Measurements from ENCODE around the gene DOCK9. TPM values are rescaled to one million over a fixed set of nuclear protein-coding genes. Genes with fewer than 3 reads are reported as not detected.

DOCK9 gene
- total and polyA plus RNA-seq, 5 experiments from 2014 or later: 6.6 to 211 (median 36.8) TPM

DNA sequence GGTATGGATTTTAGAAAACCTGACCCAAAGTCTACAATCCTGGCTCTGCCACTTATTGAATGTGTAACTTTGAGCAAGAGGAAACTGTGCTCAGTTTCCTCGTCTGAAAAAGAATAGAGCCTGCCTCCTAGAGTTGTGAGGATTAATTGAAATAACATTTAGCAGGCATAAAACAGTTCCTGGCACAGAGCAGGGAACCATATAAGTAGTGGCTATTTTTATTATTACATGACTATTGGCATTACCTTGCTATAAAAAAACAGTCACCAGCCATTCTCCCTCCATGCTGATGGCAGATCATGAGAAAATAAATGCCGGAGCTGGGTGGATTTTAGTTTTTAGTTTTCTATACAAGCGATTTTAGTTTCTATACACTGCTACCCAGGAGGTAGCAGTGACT lies 5.8 kb downstream of the DOCK9 start:
- ATAC-seq (no peak), DNase-seq (no peak)
- Mint-ChIP-seq H3K4me1 (peaks cover 27 to 79% (median 62%) of the 10 kb centered on the region in 4 donors), H3K27ac (no peak overlapping the region), H3K4me3 (no peak overlapping the region), H3K9me3 (no peaks in the 10 kb centered on the region), H3K27me3 (no peaks in the 10 kb centered on the region), H3K36me3 (peaks cover 0 to 7% (median 0%) of the 10 kb centered on the region in 3 donors)
- POLR2A ChIA-PET: no interaction called here

DNA sequence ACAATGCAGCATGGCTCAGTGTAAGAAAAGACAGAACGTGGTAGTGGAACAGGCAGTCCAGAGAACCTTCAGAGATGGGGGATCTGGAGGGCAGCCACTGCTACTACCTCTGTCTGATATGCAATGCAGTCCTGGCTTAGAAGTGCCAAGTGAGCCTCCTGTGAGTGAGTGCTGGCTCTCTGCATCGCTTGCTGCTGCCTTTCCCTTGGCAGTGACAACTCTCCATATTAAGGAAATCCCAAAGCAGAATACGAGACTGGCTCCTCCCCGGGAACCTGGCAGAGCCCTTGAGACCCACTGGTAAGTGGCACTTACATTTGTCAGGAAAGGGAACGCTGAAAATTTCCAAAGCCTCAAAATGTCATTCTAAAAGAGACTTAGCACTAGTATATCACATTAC lies 7.5 kb downstream of the DOCK9 start:
- ATAC-seq (no peak), DNase-seq (no peak)
- Mint-ChIP-seq H3K4me1 (peaks cover 18 to 66% (median 52%) of the 10 kb centered on the region in 4 donors), H3K4me3 (no peak overlapping the region), H3K9me3 (no peaks in the 10 kb centered on the region), H3K27me3 (no peaks in the 10 kb centered on the region), H3K27ac (peak overlapping the region in 4 of 10 donors; percentile 4 to 77 (median 46)), H3K36me3 (peaks cover 0 to 5% (median 0%) of the 10 kb centered on the region in 3 donors)
- POLR2A ChIA-PET: no interaction called here

- Mint-ChIP-seq H3K9me3 (no peaks in the 10 kb centered on the region), H3K4me3 (no peak overlapping the region), H3K27me3 (no peaks in the 10 kb centered on the region), H3K36me3 (peaks cover 0 to 10% (median 0%) of the 10 kb centered on the region in 3 donors), H3K4me1 (peaks cover 16 to 62% (median 41%) of the 10 kb centered on the region in 4 donors), H3K27ac (peak overlapping the region in 2 of 10 donors; percentile 7 to 63)
- POLR2A ChIA-PET: no interaction called here
- ATAC-seq: no peak
- DNase-seq: no peak
Measured at GRCh38 chr13:98967491-98967890, 10.4 kb downstream of the DOCK9 start.

GRCh38 chr13:98966019-98966418 lies 11.8 kb downstream of the DOCK9 start:
- peak overlapping the region in 4 of 10 donors; percentile 1 to 73 (median 57) for H3K27ac Mint-ChIP-seq
- POLR2A ChIA-PET: interaction anchor here (1.3 kb wide), 1 partner anchor 16 kb away, joined by 3 read pairs; no protein-coding TSS in a partner anchor
- no peak for ATAC-seq
- peaks cover 16 to 63% (median 34%) of the 10 kb centered on the region in 4 donors for H3K4me1 Mint-ChIP-seq
- no peak overlapping the region for H3K4me3 Mint-ChIP-seq
- no peaks in the 10 kb centered on the region for H3K27me3 Mint-ChIP-seq
- H3K36me3 Mint-ChIP-seq: peaks cover 0 to 10% (median 0%) of the 10 kb centered on the region in 3 donors
- no peaks in the 10 kb centered on the region for H3K9me3 Mint-ChIP-seq
- DNase-seq: no peak

- POLR2A ChIA-PET: no interaction called here
- Mint-ChIP-seq H3K36me3 (peaks cover 0 to 10% (median 0%) of the 10 kb centered on the region in 3 donors), H3K9me3 (no peaks in the 10 kb centered on the region), H3K4me3 (no peak overlapping the region), H3K4me1 (peaks cover 13 to 56% (median 30%) of the 10 kb centered on the region in 4 donors), H3K27ac (peak overlapping the region in 1 of 10 donors; percentile 65), H3K27me3 (no peaks in the 10 kb centered on the region)
- ATAC-seq (no peak), DNase-seq (no peak)
Measured at GRCh38 chr13:98965325-98965724, 12.5 kb downstream of the DOCK9 start.

- Mint-ChIP-seq H3K4me3 (no peak overlapping the region), H3K4me1 (peaks cover 9 to 50% (median 25%) of the 10 kb centered on the region in 4 donors), H3K9me3 (no peaks in the 10 kb centered on the region), H3K27ac (peak overlapping the region in 4 of 10 donors; percentile 4 to 76 (median 32)), H3K27me3 (no peaks in the 10 kb centered on the region), H3K36me3 (peaks cover 0 to 9% (median 0%) of the 10 kb centered on the region in 3 donors)
- POLR2A ChIA-PET: interaction anchor here (2.5 kb wide), 1 partner anchor 12 kb away, joined by 7 read pairs; no protein-coding TSS in a partner anchor
- no peak for ATAC-seq
- DNase-seq: no peak
Measured at GRCh38 chr13:98963917-98964316, 13.9 kb downstream of the DOCK9 start.

GRCh38 chr13:98962901-98963590 lies 14.8 kb downstream of the DOCK9 start:
- H3K9me3 Mint-ChIP-seq: no peaks in the 10 kb centered on the region
- POLR2A ChIA-PET: interaction anchor here (0.7 to 2.5 kb wide), 2 partner anchors 13 to 90 kb away, joined by 3 to 7 read pairs; no protein-coding TSS in a partner anchor

DNA sequence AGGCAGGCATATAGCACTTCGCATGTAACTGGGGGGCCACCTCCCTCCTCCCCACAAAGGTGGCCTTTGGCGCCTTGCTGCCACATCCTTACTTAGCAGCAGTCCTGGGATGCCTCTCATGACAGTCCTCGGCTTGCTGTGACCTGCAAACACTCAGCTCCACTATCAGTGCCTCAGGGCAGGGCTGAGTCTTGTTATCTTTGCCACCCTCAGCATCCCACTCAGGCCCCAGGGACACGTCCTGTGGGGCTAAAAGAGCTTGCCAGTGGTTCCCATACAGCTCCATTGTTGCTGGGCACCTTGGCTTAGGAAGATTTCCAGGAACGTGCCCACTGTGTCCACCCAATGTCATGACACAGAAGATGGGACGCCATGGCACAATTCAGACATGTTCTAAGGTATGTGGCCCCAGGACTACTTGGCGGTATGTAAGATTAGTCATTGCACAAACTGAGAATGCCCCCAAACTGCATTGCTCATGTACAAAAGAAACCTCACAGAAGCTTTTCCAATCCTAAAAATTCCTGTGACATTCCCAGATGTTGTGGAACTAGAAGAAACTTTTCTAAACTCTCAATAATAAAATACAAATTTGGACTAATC lies 16.3 kb downstream of the DOCK9 start:
- no peak overlapping the region for H3K4me3 Mint-ChIP-seq
- H3K4me1 Mint-ChIP-seq: peaks cover 2 to 54% (median 26%) of the 10 kb centered on the region in 4 donors
- no peaks in the 10 kb centered on the region for H3K27me3 Mint-ChIP-seq
- no peaks in the 10 kb centered on the region for H3K9me3 Mint-ChIP-seq
- POLR2A ChIA-PET: no interaction called here
- ATAC-seq (no peak), DNase-seq (no peak)
- H3K27ac Mint-ChIP-seq: peak overlapping the region in 1 of 10 donors; percentile 77
- H3K36me3 Mint-ChIP-seq: peaks cover 0 to 9% (median 0%) of the 10 kb centered on the region in 3 donors

More at GRCh38 chr13:98962901-98963590, 14.8 kb downstream of the DOCK9 start:
- Mint-ChIP-seq H3K36me3 (peaks cover 0 to 9% (median 0%) of the 10 kb centered on the region in 3 donors), H3K27me3 (no peaks in the 10 kb centered on the region), H3K4me1 (peaks cover 8 to 51% (median 26%) of the 10 kb centered on the region in 4 donors), H3K27ac (peak overlapping the region in 1 of 10 donors; percentile 11), H3K4me3 (no peak overlapping the region)
- DNase-seq (no peak), ATAC-seq (no peak)

DNA sequence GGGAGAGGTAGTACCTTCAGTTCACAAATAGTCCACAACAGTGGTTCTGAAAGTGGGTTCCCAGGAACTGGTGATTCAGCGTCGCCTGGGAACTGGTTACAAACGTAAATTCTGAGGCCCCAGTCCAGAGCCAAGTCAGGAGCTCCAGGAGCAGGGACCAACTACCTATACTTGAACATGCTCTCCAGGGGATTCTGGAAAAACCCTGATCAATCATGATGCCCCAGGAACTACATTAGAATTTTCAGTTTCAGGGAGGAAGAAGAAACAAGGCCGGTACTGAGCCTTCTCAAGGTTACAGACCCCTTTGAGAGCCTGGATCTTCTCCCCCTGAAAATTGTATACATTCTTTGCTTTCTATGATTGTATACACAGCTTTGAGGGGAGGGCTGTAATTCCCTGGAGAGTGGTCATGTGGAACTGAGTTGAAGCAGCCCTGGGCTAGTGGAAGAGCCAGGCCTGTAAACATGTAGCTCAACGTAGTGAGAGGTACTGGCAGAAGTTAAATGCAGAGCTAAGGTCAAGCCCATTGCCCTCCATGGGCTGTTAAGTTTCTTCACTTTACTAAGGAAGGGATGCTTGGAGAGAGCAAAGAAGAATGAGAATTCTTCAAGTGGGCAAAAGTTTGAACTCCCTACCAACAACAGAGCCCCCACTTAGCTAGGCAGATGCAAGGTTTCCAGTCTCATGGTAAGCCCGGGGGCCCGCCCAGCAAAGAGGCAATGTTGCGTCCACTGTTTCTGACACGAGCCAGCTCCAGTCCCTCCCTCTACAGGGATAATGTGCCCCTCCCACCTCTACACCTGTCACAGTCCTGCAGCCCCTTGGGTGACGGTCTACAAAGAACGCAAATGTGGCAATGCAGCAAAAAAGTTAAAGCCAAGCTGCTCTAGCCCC lies 17.0 kb downstream of the DOCK9 start:
- H3K36me3 Mint-ChIP-seq: peaks cover 0 to 9% (median 0%) of the 10 kb centered on the region in 3 donors
- H3K27me3 Mint-ChIP-seq: no peaks in the 10 kb centered on the region
- peaks cover 2 to 47% (median 25%) of the 10 kb centered on the region in 4 donors for H3K4me1 Mint-ChIP-seq
- H3K27ac Mint-ChIP-seq: peak overlapping the region in 3 of 10 donors; percentile 29 to 73 (median 73)
- POLR2A ChIA-PET: no interaction called here
- no peak for ATAC-seq
- H3K4me3 Mint-ChIP-seq: no peak overlapping the region
- H3K9me3 Mint-ChIP-seq: no peaks in the 10 kb centered on the region
- no peak for DNase-seq

- Mint-ChIP-seq H3K36me3 (peaks cover 0 to 12% (median 2%) of the 10 kb centered on the region in 3 donors), H3K4me3 (no peak overlapping the region), H3K4me1 (peaks cover 2 to 38% (median 24%) of the 10 kb centered on the region in 4 donors), H3K9me3 (no peaks in the 10 kb centered on the region), H3K27ac (peak overlapping the region in 1 of 10 donors; percentile 5), H3K27me3 (no peaks in the 10 kb centered on the region)
- POLR2A ChIA-PET: no interaction called here
- DNase-seq (no peak), ATAC-seq (no peak)
Measured at GRCh38 chr13:98959786-98960605, 17.9 kb downstream of the DOCK9 start.

DNA sequence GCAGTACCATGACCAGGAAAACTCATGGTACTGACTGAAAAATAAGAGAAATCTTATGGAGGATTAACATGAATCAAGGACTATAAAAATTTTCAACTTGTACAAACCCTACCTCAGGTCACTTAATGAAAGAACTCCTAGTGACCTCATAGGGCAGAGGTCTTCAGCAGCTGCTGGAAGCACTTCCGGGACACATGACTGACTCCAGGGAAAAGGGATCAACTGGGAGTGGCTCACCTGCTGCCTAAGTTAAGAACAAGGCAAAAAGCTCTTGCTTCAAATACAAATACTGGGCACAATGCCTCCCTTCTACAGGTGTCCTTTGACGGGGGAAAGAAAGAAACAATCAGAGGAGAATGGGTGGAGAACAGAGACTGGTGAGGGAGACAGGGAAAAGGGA lies 18.6 kb downstream of the DOCK9 start:
- POLR2A ChIA-PET: no interaction called here
- peak overlapping the region in 5 of 10 donors; percentile 2 to 58 (median 5) for H3K27ac Mint-ChIP-seq
- H3K4me1 Mint-ChIP-seq: peaks cover 2 to 38% (median 23%) of the 10 kb centered on the region in 4 donors

DNA sequence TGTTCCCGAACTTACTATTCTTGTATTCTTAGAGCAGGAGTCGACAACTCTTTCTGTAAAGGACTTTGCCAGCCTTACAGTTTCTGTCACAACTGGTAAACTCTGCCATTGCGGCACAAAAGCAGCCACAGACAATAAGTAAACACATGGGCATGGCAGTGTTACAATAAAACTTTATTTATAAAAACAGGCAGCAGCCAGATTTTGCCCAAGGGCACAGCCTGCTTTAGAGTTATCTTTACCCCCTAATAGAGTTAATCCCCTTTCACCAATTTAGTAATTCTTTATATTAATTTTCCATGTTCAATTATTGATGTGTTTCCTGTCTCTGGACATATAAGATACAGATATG lies 19.4 kb downstream of the DOCK9 start:
- H3K9me3 Mint-ChIP-seq: no peaks in the 10 kb centered on the region
- ATAC-seq (no peak), DNase-seq (no peak)
- peaks cover 0 to 23% (median 9%) of the 10 kb centered on the region in 3 donors for H3K36me3 Mint-ChIP-seq
- peak overlapping the region in 3 of 10 donors; percentile 16 to 67 (median 25) for H3K27ac Mint-ChIP-seq
- H3K27me3 Mint-ChIP-seq: no peaks in the 10 kb centered on the region
- H3K4me3 Mint-ChIP-seq: no peak overlapping the region
- peaks cover 2 to 41% (median 25%) of the 10 kb centered on the region in 4 donors for H3K4me1 Mint-ChIP-seq
- POLR2A ChIA-PET: no interaction called here

More for the DNA sequence above, 18.6 kb downstream of the DOCK9 start:
- no peaks in the 10 kb centered on the region for H3K9me3 Mint-ChIP-seq
- H3K36me3 Mint-ChIP-seq: peaks cover 0 to 19% (median 2%) of the 10 kb centered on the region in 3 donors
- DNase-seq (no peak), ATAC-seq (no peak)
- no peak overlapping the region for H3K4me3 Mint-ChIP-seq
- no peaks in the 10 kb centered on the region for H3K27me3 Mint-ChIP-seq
